HCT116 (cell line): ENCODE data around the gene CNDP1. TPM values are rescaled to one million over a fixed set of nuclear protein-coding genes. Genes with fewer than 3 reads are reported as not detected.

Source experiments
- ATAC-seq: fragments of 200-7000 bp; cut with Tn5 transposase; 2 replicates; pipeline ENCODE4 v1.9.1; 2020; ENCODE audit warnings: mild to moderate bottlenecking, moderate library complexity
- BruUV-seq: library from RNA; stranded (reverse); fragments of 400-500 nt; replicated peaks from 2 replicates; lab custom pipeline; 2021; lab: Mats Ljungman, UMichigan
- CTCF ChIA-PET: fragments of 300-600 bp; sonication (Branson Sonifier 250); formaldehyde crosslinking; loops from one replicate; lab custom pipeline; 2021; ENCODE audit warnings: antibody characterized with exemption; lab: Charles Lee
- POLR2A ChIA-PET: fragments of 300-600, 350-600 bp; sonication (Branson Sonifier 250); formaldehyde crosslinking; loops from one replicate; lab custom pipeline; 2021; ENCODE audit warnings: antibody characterized with exemption; lab: Charles Lee
- RAD21 ChIA-PET, 2 experiments: fragments of 300-600 bp; sonication (Branson Sonifier 250); formaldehyde crosslinking; loops; one replicate each; lab custom pipeline; 2023; ENCODE audit warnings: low total read pairs in 2 of 2; ENCODE audit not compliant: uncharacterized antibody in 2 of 2, unreplicated experiment in 2 of 2, low non-redundant PET in 1 of 2; lab: Charles Lee
- DNase-seq: peaks from one replicate; pipeline ENCODE4 v3.0.0-alpha.2; 2010; ENCODE audit warnings: low read depth, low spot score
- H2AFZ ChIP-seq: fragments of 200-600 bp; shearing (Covaris generic), sonication (generic); 2 replicates; pipeline ENCODE4 v1.6.1; 2017; ENCODE audit warnings: low read depth, mixed run types, mixed read lengths, antibody characterized with exemption, low read length; ENCODE audit not compliant: poor library complexity, severe bottlenecking
- H3K27ac ChIP-seq: 2 replicates; pipeline ENCODE4 v1.5.1; 2012; ENCODE audit warnings: low read depth, low read length
- H3K27me3 ChIP-seq: fragments of 200-600 bp; sonication (generic); 2 replicates; pipeline ENCODE4 v1.6.1; 2016; ENCODE audit warnings: mixed run types, low read length, mixed read lengths; ENCODE audit not compliant: insufficient read depth
- H3K36me3 ChIP-seq, 2 experiments: fragments of 200-500 bp in 1 of 2; fragments of 200-600 bp in 1 of 2; sonication (Bioruptor generic) in 1 of 2; sonication (generic) in 1 of 2; 2 replicates each; pipeline versions ENCODE4 v1.5.1 to v1.6.1; 2014 to 2016; ENCODE audit warnings: low read length in 2 of 2, inconsistent platforms in 1 of 2, mixed read lengths in 1 of 2, mixed run types in 1 of 2; ENCODE audit not compliant: insufficient read depth in 2 of 2, control insufficient read depth in 1 of 2
- H3K4me1 ChIP-seq, 2 experiments: fragments of 200-600 bp in 1 of 2; sonication (generic) in 1 of 2; 2 replicates each; pipeline versions ENCODE4 v1.5.1 to v1.6.1; 2012 to 2017; ENCODE audit warnings: low read length in 2 of 2, inconsistent platforms in 1 of 2, mild to moderate bottlenecking in 1 of 2, mixed read lengths in 1 of 2, mixed run types in 1 of 2, moderate library complexity in 1 of 2; ENCODE audit not compliant: insufficient read depth in 2 of 2, control insufficient read depth in 1 of 2
- H3K4me2 ChIP-seq: fragments of 200-600 bp; sonication (generic); 2 replicates; pipeline ENCODE4 v1.6.1; 2017; ENCODE audit warnings: mixed run types, low read length, mixed read lengths
- H3K4me3 ChIP-seq, 2 experiments: fragments of 200-600 bp in 1 of 2; sonication (generic) in 1 of 2; replicated peaks in 1 of 2; 2 replicates each; pipeline ENCODE4 v1.5.1; 2011 to 2016; ENCODE audit warnings: low read length in 2 of 2, control low read depth in 1 of 2, low read depth in 1 of 2, mild to moderate bottlenecking in 1 of 2, mixed read lengths in 1 of 2, mixed run types in 1 of 2
- H3K79me2 ChIP-seq: fragments of 200-600 bp; sonication (generic); 2 replicates; pipeline ENCODE4 v1.6.1; 2017; ENCODE audit warnings: mild to moderate bottlenecking, mixed run types, low read length, moderate library complexity, mixed read lengths; ENCODE audit not compliant: insufficient read depth
- H3K9ac ChIP-seq: fragments of 200-600 bp; sonication (generic); 2 replicates; pipeline ENCODE4 v1.6.1; 2016; ENCODE audit warnings: low read length, mixed read lengths
- H3K9me2 ChIP-seq: fragments of 200-600 bp; sonication (generic), shearing (Covaris generic); 2 replicates; pipeline ENCODE4 v1.6.1; 2017; ENCODE audit warnings: mixed run types, mild to moderate bottlenecking, moderate library complexity; ENCODE audit not compliant: insufficient read depth
- H3K9me3 ChIP-seq, 2 experiments: fragments of 200-500 bp in 1 of 2; fragments of 200-600 bp in 1 of 2; sonication (Bioruptor generic) in 1 of 2; sonication (generic) in 1 of 2; 2 replicates each; pipeline ENCODE4 v1.6.1; 2014 to 2017; ENCODE audit warnings: low read length in 2 of 2, mixed read lengths in 2 of 2, inconsistent platforms in 1 of 2, low read depth in 1 of 2, mild to moderate bottlenecking in 1 of 2, mixed run types in 1 of 2, moderate library complexity in 1 of 2; ENCODE audit not compliant: control insufficient read depth in 1 of 2, insufficient read depth in 1 of 2
- H4K20me1 ChIP-seq: fragments of 200-600 bp; sonication (generic), shearing (Covaris generic); 2 replicates; pipeline ENCODE4 v1.6.1; 2017; ENCODE audit warnings: mixed run types, mild to moderate bottlenecking, moderate library complexity; ENCODE audit not compliant: insufficient read depth
- ATF3 ChIP-seq: IDR thresholded peaks from 2 replicates; pipeline ENCODE4 v1.6.1; 2012
- CBX3 ChIP-seq: IDR thresholded peaks from 2 replicates; pipeline ENCODE4 v1.6.1; 2012; ENCODE audit warnings: low read depth
- CEBPB ChIP-seq: IDR thresholded peaks from 2 replicates; pipeline ENCODE4 v1.6.1; 2012; ENCODE audit warnings: low read depth
- EGR1 ChIP-seq: IDR thresholded peaks from 2 replicates; pipeline ENCODE4 v1.6.1; 2012; ENCODE audit warnings: low read depth
- EZH2 ChIP-seq: fragments of 200-600 bp; sonication (generic); IDR thresholded peaks from 2 replicates; pipeline ENCODE4 v1.6.1; 2017; ENCODE audit warnings: antibody characterized with exemption, mixed run types
- FOSL1 ChIP-seq: IDR thresholded peaks from 2 replicates; pipeline ENCODE4 v1.6.1; 2012; ENCODE audit warnings: low read depth
- POLR2A ChIP-seq: IDR thresholded peaks from 2 replicates; pipeline ENCODE4 v1.7.0; 2011; ENCODE audit warnings: borderline replicate concordance; ENCODE audit not compliant: insufficient read depth, insufficient read length; ENCODE audit errors: extremely low read depth
- POLR2AphosphoS5 ChIP-seq: IDR thresholded peaks from 2 replicates; pipeline ENCODE4 v1.6.1; 2011; ENCODE audit warnings: mild to moderate bottlenecking, low read depth, low read length, moderate library complexity
- SP1 ChIP-seq: IDR thresholded peaks from 2 replicates; pipeline ENCODE4 v1.6.1; 2012; ENCODE audit warnings: low read depth
- SRF ChIP-seq: IDR thresholded peaks from 2 replicates; pipeline ENCODE4 v1.6.1; 2012; ENCODE audit warnings: low read depth
- TCF7L2 ChIP-seq: IDR thresholded peaks from 2 replicates; pipeline ENCODE4 v1.7.0; 2011; ENCODE audit warnings: borderline replicate concordance, inconsistent platforms; ENCODE audit not compliant: insufficient read depth, insufficient read length; ENCODE audit errors: extremely low read depth
- ZBTB33 ChIP-seq: IDR thresholded peaks from 2 replicates; pipeline ENCODE4 v1.6.1; 2011; ENCODE audit warnings: mild to moderate bottlenecking, low read length, moderate library complexity; ENCODE audit not compliant: insufficient replicate concordance; ENCODE audit errors: extremely low read depth
- ZFX ChIP-seq: fragments of 450-650 bp; IDR thresholded peaks from 2 replicates; pipeline ENCODE4 v1.6.1; 2017
- intact Hi-C: fragments of 100-400 bp; cut with micrococcal nuclease; formaldehyde crosslinking; loops from 2 replicates; pipeline ENCODE4 v1.10.0; 2022
- total RNA-seq: library from RNA; stranded (reverse); gene quantifications from one replicate; pipeline ENCODE4 v1.2.1, GENCODE V29; 2021; ENCODE audit not compliant: unreplicated experiment

Gene CNDP1
- total RNA-seq, 1 experiment from 2014 or later: not detected

GRCh38 chr18:74521068-74521725 lies 13.1 kb upstream of the CNDP1 start:
- intact Hi-C loops: no loop called here
- no peaks in the 10 kb centered on the region for H3K4me1 ChIP-seq
- H3K27me3 ChIP-seq: no peaks in the 10 kb centered on the region
- H4K20me1 ChIP-seq: no peaks in the 10 kb centered on the region
- BruUV-seq: no TSS peak
- no peaks in the 10 kb centered on the region for H3K9me2 ChIP-seq
- no peak overlapping the region for H2AFZ ChIP-seq
- H3K9ac ChIP-seq: no peak overlapping the region
- no peak overlapping the region for H3K27ac ChIP-seq
- no peak overlapping the region for H3K4me2 ChIP-seq
- ChIA-PET RAD21 (no interaction called here), POLR2A (no interaction called here), CTCF (no interaction called here)
- no peaks in the 10 kb centered on the region for H3K9me3 ChIP-seq
- TF ChIP-seq ZFX: no peak
- TF ChIP-seq SRF: no peak
- no peak for TF ChIP-seq EZH2
- no peak for TF ChIP-seq EGR1
- no peak for TF ChIP-seq TCF7L2
- TF ChIP-seq POLR2AphosphoS5: no peak
- peaks cover under 1 to 3% of the 10 kb centered on the region in 2 experiments; a peak in 3 of 4 replicates for H3K36me3 ChIP-seq
- no peak overlapping the region for H3K4me3 ChIP-seq
- no peak for ATAC-seq
- DNase-seq: no peak
- H3K79me2 ChIP-seq: no peaks in the 10 kb centered on the region

GRCh38 chr18:74522635-74523548 lies 11.4 kb upstream of the CNDP1 start:
- peaks cover 0 to 3% of the 10 kb centered on the region in 2 experiments; a peak in 3 of 4 replicates for H3K36me3 ChIP-seq
- H3K4me3 ChIP-seq: no peak overlapping the region
- no peaks in the 10 kb centered on the region for H4K20me1 ChIP-seq
- no peak overlapping the region for H2AFZ ChIP-seq
- H3K27ac ChIP-seq: no peak overlapping the region
- ChIA-PET POLR2A (no interaction called here), CTCF (no interaction called here), RAD21 (no interaction called here)
- no peak overlapping the region for H3K9ac ChIP-seq
- DNase-seq (no peak), ATAC-seq (no peak)
- 0 out of 2 replicates have a peak, but pooled peaks cover 2% of the 10 kb centered on the region for H3K27me3 ChIP-seq
- no peaks in the 10 kb centered on the region for H3K4me1 ChIP-seq
- no peak overlapping the region for H3K4me2 ChIP-seq
- H3K9me3 ChIP-seq: no peaks in the 10 kb centered on the region
- intact Hi-C loops: no loop called here
- H3K9me2 ChIP-seq: no peaks in the 10 kb centered on the region
- H3K79me2 ChIP-seq: no peaks in the 10 kb centered on the region
- BruUV-seq: no TSS peak
- no peak for TF ChIP-seq POLR2A
- TF ChIP-seq CEBPB: no peak
- no peak for TF ChIP-seq ZBTB33
- TF ChIP-seq ATF3: no peak
- no peak for TF ChIP-seq EZH2
- TF ChIP-seq POLR2AphosphoS5: no peak
- TF ChIP-seq TCF7L2: no peak
- TF ChIP-seq EGR1: no peak
- no peak for TF ChIP-seq CBX3
- TF ChIP-seq FOSL1: no peak
- no peak for TF ChIP-seq SP1
